SK-N-SH (cell line): ENCODE results near the gene TTC39B. TPM values are rescaled to one million over a fixed set of nuclear protein-coding genes. Genes with fewer than 3 reads are reported as not detected.

ENCODE experiments used
- CTCF ChIA-PET: fragments of 300-600, 350-600 bp; formaldehyde crosslinking; extraction: SDS; loops from one replicate; lab custom pipeline; 2021; lab: Yijun Ruan, JAX
- POLR2A ChIA-PET: fragments of 350-600 bp; sonication (Branson Sonifier 250); formaldehyde crosslinking; extraction: SDS; loops from one replicate; lab custom pipeline; 2020; ENCODE audit warnings: antibody characterized with exemption, inconsistent platforms; lab: Yijun Ruan, JAX
- DNase-seq: peaks from one replicate; pipeline ENCODE4 v3.0.0; 2012
- H2AFZ ChIP-seq: fragments of 200-600 bp; sonication (generic); 2 replicates; pipeline ENCODE4 v1.8.1; 2016; ENCODE audit warnings: antibody characterized with exemption, mild to moderate bottlenecking, low read depth
- H3F3A ChIP-seq: fragments of 200-600 bp; sonication (generic); replicated peaks from 2 replicates; pipeline ENCODE3; 2016; ENCODE audit warnings: antibody characterized with exemption, mild to moderate bottlenecking; ENCODE audit not compliant: insufficient read depth
- H3K27ac ChIP-seq, 2 experiments: fragments of 200-500 bp in 1 of 2; fragments of 200-600 bp in 1 of 2; sonication (Bioruptor generic) in 1 of 2; sonication (generic), shearing (Covaris generic) in 1 of 2; 2 replicates each; pipeline versions ENCODE4 v1.5.1 to v1.6.1; 2014 to 2016; ENCODE audit warnings: low read depth in 2 of 2, inconsistent platforms in 1 of 2, low read length in 1 of 2, mild to moderate bottlenecking in 1 of 2, mixed read lengths in 1 of 2
- H3K27me3 ChIP-seq: fragments of 200-600 bp; sonication (generic), shearing (Covaris generic); 2 replicates; pipeline ENCODE4 v1.6.1; 2016; ENCODE audit warnings: mixed run types; ENCODE audit not compliant: insufficient read depth
- H3K36me3 ChIP-seq, 2 experiments: fragments of 200-500 bp in 1 of 2; fragments of 200-600 bp in 1 of 2; sonication (Bioruptor generic) in 1 of 2; sonication (generic) in 1 of 2; replicated peaks in 1 of 2; 2 replicates each; pipeline versions ENCODE3 to v1.5.1; 2014 to 2016; ENCODE audit warnings: low read length in 1 of 2, mild to moderate bottlenecking in 1 of 2; ENCODE audit not compliant: insufficient read depth in 2 of 2, control insufficient read depth in 1 of 2
- H3K4me1 ChIP-seq, 2 experiments: fragments of 200-500 bp in 1 of 2; fragments of 200-600 bp in 1 of 2; sonication (Bioruptor generic) in 1 of 2; sonication (generic), shearing (Covaris generic) in 1 of 2; 2 replicates each; pipeline versions ENCODE4 v1.5.1 to v1.6.1; 2014 to 2016; ENCODE audit warnings: low read depth in 1 of 2, low read length in 1 of 2, mixed run types in 1 of 2; ENCODE audit not compliant: insufficient read depth in 2 of 2, control insufficient read depth in 1 of 2
- H3K4me2 ChIP-seq: fragments of 200-600 bp; sonication (generic), shearing (Covaris generic); 2 replicates; pipeline ENCODE4 v1.6.1; 2017; ENCODE audit warnings: mixed run types
- H3K4me3 ChIP-seq, 2 experiments: fragments of 200-500 bp in 1 of 2; fragments of 200-600 bp in 1 of 2; sonication (Bioruptor generic) in 1 of 2; sonication (generic), shearing (Covaris generic) in 1 of 2; 2 replicates each; pipeline versions ENCODE4 v1.5.1 to v1.8.1; 2014 to 2016; ENCODE audit warnings: low read depth in 2 of 2, inconsistent platforms in 1 of 2, low read length in 1 of 2, mild to moderate bottlenecking in 1 of 2, mixed read lengths in 1 of 2, moderate library complexity in 1 of 2
- H3K79me2 ChIP-seq: fragments of 200-600 bp; sonication (generic); 2 replicates; pipeline ENCODE4 v1.8.1; 2017; ENCODE audit warnings: mild to moderate bottlenecking; ENCODE audit not compliant: insufficient read depth
- H3K9ac ChIP-seq: fragments of 200-600 bp; sonication (generic); 2 replicates; pipeline ENCODE4 v1.6.1; 2017; ENCODE audit warnings: mixed run types
- H3K9me2 ChIP-seq: fragments of 200-600 bp; sonication (generic); 2 replicates; pipeline ENCODE4 v1.6.1; 2017; ENCODE audit warnings: mixed run types
- H3K9me3 ChIP-seq: fragments of 200-600 bp; sonication (generic); 2 replicates; pipeline ENCODE4 v1.6.1; 2017; ENCODE audit warnings: mixed run types, mild to moderate bottlenecking, moderate library complexity
- H4K20me1 ChIP-seq: fragments of 200-600 bp; sonication (generic); 2 replicates; pipeline ENCODE4 v1.6.1; 2017; ENCODE audit warnings: mild to moderate bottlenecking, mixed run types; ENCODE audit not compliant: insufficient read depth
- CHD2 ChIP-seq: fragments of 150-350 bp; IDR thresholded peaks from 2 replicates; pipeline ENCODE4 v1.6.1; 2018; ENCODE audit warnings: low read length; ENCODE audit not compliant: partially characterized antibody
- FOSL2 ChIP-seq: IDR thresholded peaks from 2 replicates; pipeline ENCODE4 v1.4.0; 2012; ENCODE audit warnings: low read depth, mild to moderate bottlenecking, moderate library complexity, borderline replicate concordance
- FOXM1 ChIP-seq: IDR thresholded peaks from 2 replicates; pipeline ENCODE4 v1.4.0; 2012; ENCODE audit warnings: low read depth, mild to moderate bottlenecking
- JUND ChIP-seq: IDR thresholded peaks from 2 replicates; pipeline ENCODE4 v1.4.0; 2012
- MEF2A ChIP-seq: IDR thresholded peaks from 2 replicates; pipeline ENCODE4 v1.4.0; 2012; ENCODE audit warnings: low read depth, borderline replicate concordance
- MXI1 ChIP-seq: IDR thresholded peaks from 2 replicates; pipeline ENCODE4 v1.6.1; 2012; ENCODE audit warnings: mild to moderate bottlenecking, low read depth, low read length, improper control_type of control experiment
- NFIC ChIP-seq: IDR thresholded peaks from 2 replicates; pipeline ENCODE4 v1.4.0; 2012; ENCODE audit warnings: borderline replicate concordance
- NRF1 ChIP-seq: IDR thresholded peaks from 2 replicates; pipeline ENCODE4 v1.6.1; 2012; ENCODE audit warnings: low read depth, mild to moderate bottlenecking, low read length
- RXRA ChIP-seq: IDR thresholded peaks from 2 replicates; pipeline ENCODE4 v1.4.0; 2012; ENCODE audit warnings: low read depth, mild to moderate bottlenecking, borderline replicate concordance
- TCF12 ChIP-seq: IDR thresholded peaks from 2 replicates; pipeline ENCODE4 v1.4.0; 2012
- TEAD4 ChIP-seq: IDR thresholded peaks from 2 replicates; pipeline ENCODE4 v1.4.0; 2012; ENCODE audit warnings: mild to moderate bottlenecking, borderline replicate concordance; ENCODE audit not compliant: insufficient read depth
- WGBS: methylation state at CpG from one replicate; pipeline ENCODE4 v1.1.6; 2017; ENCODE audit warnings: low lambda C conversion rate; 5-methylcytosine and 5-hydroxymethylcytosine counted together
- polyA plus RNA-seq, 3 experiments: library from polyadenylated mRNA; depleted of rRNA; stranded (reverse); fragments of >200 nt; gene quantifications; 2 replicates each; pipeline ENCODE4 v1.2.3, GENCODE V29; 2012
- TF ChIP-seq, protein P1 (sequence below): IDR thresholded peaks from 2 replicates; pipeline ENCODE4 v1.4.0; 2012; ENCODE audit warnings: low read depth, borderline replicate concordance
- TF ChIP-seq, protein P2 (sequence below): IDR thresholded peaks from 2 replicates; pipeline ENCODE4 v1.4.0; 2012; ENCODE audit warnings: low read depth
- TF ChIP-seq, protein P3 (sequence below): IDR thresholded peaks from 2 replicates; pipeline ENCODE4 v1.4.0; 2012; ENCODE audit warnings: low read depth, borderline replicate concordance
- TF ChIP-seq, protein P4 (sequence below): fragments of 150-350 bp; IDR thresholded peaks from 2 replicates; pipeline ENCODE4 v1.6.1; 2017; ENCODE audit warnings: antibody characterized with exemption, low read length, low read depth, borderline replicate concordance
- TF ChIP-seq, protein P5 (sequence below): fragments of 200-600 bp; sonication (generic); IDR thresholded peaks from 2 replicates; pipeline ENCODE4 v1.6.1; 2017; ENCODE audit warnings: antibody characterized with exemption, mild to moderate bottlenecking, moderate library complexity
- TF ChIP-seq, protein P6 (sequence below): IDR thresholded peaks from 2 replicates; pipeline ENCODE4; 2012

TTC39B gene
- polyA plus RNA-seq, 1 of the 3 experiments (the other 2 are of a cell fraction), result 0.54 TPM

DNA sequence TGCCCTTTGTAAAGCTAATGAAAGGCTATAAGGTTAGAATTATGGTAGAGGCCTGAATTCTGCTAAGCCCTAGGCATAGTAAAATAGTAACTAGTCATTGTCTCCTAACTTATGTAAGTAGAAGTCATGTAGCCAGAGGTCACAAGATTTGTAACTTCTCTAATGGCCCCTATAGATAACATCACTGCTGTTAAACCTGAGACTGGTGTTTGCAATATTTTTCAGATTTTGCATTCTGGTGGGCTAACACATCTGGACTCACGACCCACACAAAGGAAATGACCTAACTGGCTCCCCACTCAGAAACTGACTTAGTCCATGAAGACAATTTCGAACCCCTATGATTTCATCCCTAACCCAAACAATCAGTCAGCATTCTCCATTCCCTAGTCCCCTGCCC is 37.2 kb upstream of the TTC39B start:
- Histone ChIP-seq H2AFZ (no peak overlapping the region), H3K27me3 (no peaks in the 10 kb centered on the region; the same call in 1 of the 2 replicates), H3F3A (no peaks in the 10 kb centered on the region), H3K9ac (no peak overlapping the region), H3K36me3 (no peaks in the 10 kb centered on the region), H3K4me3 (no peak overlapping the region), H3K9me2 (no peaks in the 10 kb centered on the region), H3K27ac (no peak overlapping the region), H3K79me2 (no peaks in the 10 kb centered on the region), H3K9me3 (no peaks in the 10 kb centered on the region), H4K20me1 (no peaks in the 10 kb centered on the region), H3K4me2 (no peak overlapping the region), H3K4me1 (peaks cover 0 to 2% of the 10 kb centered on the region in 2 experiments; a peak in 1 of 4 replicates)
- ChIA-PET CTCF (no interaction called here), POLR2A (no interaction called here)
- TF ChIP-seq JUND (no peak), FOXM1 (no peak), RXRA (no peak), NFIC (no peak), NRF1 (no peak), FOSL2 (no peak), TEAD4 (no peak), MXI1 (no peak), MEF2A (no peak), TCF12 (no peak), CHD2 (no peak)
- TF ChIP-seq, protein P1, sequence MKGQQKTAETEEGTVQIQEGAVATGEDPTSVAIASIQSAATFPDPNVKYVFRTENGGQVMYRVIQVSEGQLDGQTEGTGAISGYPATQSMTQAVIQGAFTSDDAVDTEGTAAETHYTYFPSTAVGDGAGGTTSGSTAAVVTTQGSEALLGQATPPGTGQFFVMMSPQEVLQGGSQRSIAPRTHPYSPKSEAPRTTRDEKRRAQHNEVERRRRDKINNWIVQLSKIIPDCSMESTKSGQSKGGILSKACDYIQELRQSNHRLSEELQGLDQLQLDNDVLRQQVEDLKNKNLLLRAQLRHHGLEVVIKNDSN, result no peak
- TF ChIP-seq, protein P2, sequence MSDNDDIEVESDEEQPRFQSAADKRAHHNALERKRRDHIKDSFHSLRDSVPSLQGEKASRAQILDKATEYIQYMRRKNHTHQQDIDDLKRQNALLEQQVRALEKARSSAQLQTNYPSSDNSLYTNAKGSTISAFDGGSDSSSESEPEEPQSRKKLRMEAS, result no peak
- TF ChIP-seq, protein P3, sequence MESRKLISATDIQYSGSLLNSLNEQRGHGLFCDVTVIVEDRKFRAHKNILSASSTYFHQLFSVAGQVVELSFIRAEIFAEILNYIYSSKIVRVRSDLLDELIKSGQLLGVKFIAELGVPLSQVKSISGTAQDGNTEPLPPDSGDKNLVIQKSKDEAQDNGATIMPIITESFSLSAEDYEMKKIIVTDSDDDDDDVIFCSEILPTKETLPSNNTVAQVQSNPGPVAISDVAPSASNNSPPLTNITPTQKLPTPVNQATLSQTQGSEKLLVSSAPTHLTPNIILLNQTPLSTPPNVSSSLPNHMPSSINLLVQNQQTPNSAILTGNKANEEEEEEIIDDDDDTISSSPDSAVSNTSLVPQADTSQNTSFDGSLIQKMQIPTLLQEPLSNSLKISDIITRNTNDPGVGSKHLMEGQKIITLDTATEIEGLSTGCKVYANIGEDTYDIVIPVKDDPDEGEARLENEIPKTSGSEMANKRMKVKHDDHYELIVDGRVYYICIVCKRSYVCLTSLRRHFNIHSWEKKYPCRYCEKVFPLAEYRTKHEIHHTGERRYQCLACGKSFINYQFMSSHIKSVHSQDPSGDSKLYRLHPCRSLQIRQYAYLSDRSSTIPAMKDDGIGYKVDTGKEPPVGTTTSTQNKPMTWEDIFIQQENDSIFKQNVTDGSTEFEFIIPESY, result no peak
- TF ChIP-seq, protein P4, sequence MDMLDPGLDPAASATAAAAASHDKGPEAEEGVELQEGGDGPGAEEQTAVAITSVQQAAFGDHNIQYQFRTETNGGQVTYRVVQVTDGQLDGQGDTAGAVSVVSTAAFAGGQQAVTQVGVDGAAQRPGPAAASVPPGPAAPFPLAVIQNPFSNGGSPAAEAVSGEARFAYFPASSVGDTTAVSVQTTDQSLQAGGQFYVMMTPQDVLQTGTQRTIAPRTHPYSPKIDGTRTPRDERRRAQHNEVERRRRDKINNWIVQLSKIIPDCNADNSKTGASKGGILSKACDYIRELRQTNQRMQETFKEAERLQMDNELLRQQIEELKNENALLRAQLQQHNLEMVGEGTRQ, result no peak
- no peak for DNase-seq
- 35% methylated on average over 2 of the region's 2 CpGs for WGBS

DNA sequence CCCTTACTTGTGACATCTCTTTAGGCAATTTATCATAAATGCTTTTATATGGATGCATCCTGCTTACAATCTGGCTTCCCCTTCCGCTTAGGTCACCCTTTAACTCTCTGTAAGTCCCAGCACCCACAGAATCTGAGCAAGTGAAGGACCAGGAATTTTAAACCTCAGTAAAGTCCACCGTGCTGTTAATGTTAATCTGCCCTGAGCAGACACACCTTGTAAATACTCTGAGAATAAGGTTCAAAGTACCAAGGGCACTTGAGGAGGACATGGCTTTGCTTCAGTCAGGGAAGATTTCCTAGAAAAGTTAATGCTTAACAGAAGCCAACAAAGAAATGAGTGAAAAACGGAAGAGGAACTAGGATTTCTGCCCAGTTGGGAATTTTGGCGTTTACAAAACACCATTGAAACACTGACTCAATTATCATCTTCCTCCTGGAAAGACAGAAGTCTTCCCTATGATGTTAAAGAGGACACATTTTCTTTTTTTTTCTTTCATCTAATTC is 26.4 kb upstream of the TTC39B start:
- no peak for DNase-seq
- no peaks in the 10 kb centered on the region for H3K4me1 ChIP-seq
- no peaks in the 10 kb centered on the region for H3K79me2 ChIP-seq
- 0 out of 2 replicates have a peak overlapping the region, but pooled peaks have one; percentile 35 for H2AFZ ChIP-seq
- H3K4me2 ChIP-seq, result no peak overlapping the region
- CTCF ChIA-PET, result no interaction called here
- H3K9ac ChIP-seq, result no peak overlapping the region
- 36% methylated on average over 4 of the region's 4 CpGs for WGBS
- TF ChIP-seq RXRA (no peak), CHD2 (no peak)
- TF ChIP-seq, protein P5, sequence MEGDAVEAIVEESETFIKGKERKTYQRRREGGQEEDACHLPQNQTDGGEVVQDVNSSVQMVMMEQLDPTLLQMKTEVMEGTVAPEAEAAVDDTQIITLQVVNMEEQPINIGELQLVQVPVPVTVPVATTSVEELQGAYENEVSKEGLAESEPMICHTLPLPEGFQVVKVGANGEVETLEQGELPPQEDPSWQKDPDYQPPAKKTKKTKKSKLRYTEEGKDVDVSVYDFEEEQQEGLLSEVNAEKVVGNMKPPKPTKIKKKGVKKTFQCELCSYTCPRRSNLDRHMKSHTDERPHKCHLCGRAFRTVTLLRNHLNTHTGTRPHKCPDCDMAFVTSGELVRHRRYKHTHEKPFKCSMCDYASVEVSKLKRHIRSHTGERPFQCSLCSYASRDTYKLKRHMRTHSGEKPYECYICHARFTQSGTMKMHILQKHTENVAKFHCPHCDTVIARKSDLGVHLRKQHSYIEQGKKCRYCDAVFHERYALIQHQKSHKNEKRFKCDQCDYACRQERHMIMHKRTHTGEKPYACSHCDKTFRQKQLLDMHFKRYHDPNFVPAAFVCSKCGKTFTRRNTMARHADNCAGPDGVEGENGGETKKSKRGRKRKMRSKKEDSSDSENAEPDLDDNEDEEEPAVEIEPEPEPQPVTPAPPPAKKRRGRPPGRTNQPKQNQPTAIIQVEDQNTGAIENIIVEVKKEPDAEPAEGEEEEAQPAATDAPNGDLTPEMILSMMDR, result no peak
- TF ChIP-seq, protein P6, sequence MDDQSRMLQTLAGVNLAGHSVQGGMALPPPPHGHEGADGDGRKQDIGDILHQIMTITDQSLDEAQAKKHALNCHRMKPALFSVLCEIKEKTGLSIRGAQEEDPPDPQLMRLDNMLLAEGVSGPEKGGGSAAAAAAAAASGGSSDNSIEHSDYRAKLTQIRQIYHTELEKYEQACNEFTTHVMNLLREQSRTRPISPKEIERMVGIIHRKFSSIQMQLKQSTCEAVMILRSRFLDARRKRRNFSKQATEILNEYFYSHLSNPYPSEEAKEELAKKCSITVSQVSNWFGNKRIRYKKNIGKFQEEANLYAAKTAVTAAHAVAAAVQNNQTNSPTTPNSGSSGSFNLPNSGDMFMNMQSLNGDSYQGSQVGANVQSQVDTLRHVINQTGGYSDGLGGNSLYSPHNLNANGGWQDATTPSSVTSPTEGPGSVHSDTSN, result no peak
- no peaks in the 10 kb centered on the region for H3K9me2 ChIP-seq
- no peaks in the 10 kb centered on the region for H3F3A ChIP-seq
- no peaks in the 10 kb centered on the region for H4K20me1 ChIP-seq
- H3K27me3 ChIP-seq, result no peaks in the 10 kb centered on the region
- H3K9me3 ChIP-seq, result no peaks in the 10 kb centered on the region
- POLR2A ChIA-PET, result no interaction called here
- H3K27ac ChIP-seq, result no peak overlapping the region
- no peak overlapping the region for H3K4me3 ChIP-seq
- H3K36me3 ChIP-seq, result no peaks in the 10 kb centered on the region
